Adipose tissue (tissue), 3 donors: Measurements from ENCODE around the gene TSFM. TPM values are rescaled to one million over a fixed set of nuclear protein-coding genes. Genes with fewer than 3 reads are reported as not detected.
A peak's percentile ranks its signal among the peaks of the same experiment; 100 is the strongest.
"Not testable (repeated sequence)": the region's sequence is repeated elsewhere in the genome, so short reads cannot be mapped to it uniquely, and the experiment has no call there.

Experiments
- H3K27ac ChIP-seq: one replicate; pipeline ENCODE4 v1.5.1; 2013; ENCODE audit warnings: low read depth, low read length
- WGBS, 3 donors: extraction: QIAGEN DNeasy Blood & Tissue Kit; methylation state at CpG; one replicate each; pipeline ENCODE4 v1.1.7; 2013; 5-methylcytosine and 5-hydroxymethylcytosine counted together
- polyA plus RNA-seq, 3 donors: library from polyadenylated mRNA; stranded (reverse); fragments of 200-250 nt; gene quantifications; one replicate each; pipeline ENCODE4 v1.2.3, GENCODE V29; 2013
- donor health status: healthy with polysubstance abuse.
- donor health status: Bipolar disorder and iron deficiency.
- donor health status: healthy.

The TSFM gene
- polyA plus RNA-seq, 3 donors, result 14.4 to 32.6 (median 23.8) TPM

- H3K27ac ChIP-seq, result no peak overlapping the region
- 89 to 97% (median 92%) methylated on average over 1 of the region's 1 CpG for WGBS, 3 donors
Observed at GRCh38 chr12:57802607-57803006, 20.0 kb downstream of the TSFM start.

DNA sequence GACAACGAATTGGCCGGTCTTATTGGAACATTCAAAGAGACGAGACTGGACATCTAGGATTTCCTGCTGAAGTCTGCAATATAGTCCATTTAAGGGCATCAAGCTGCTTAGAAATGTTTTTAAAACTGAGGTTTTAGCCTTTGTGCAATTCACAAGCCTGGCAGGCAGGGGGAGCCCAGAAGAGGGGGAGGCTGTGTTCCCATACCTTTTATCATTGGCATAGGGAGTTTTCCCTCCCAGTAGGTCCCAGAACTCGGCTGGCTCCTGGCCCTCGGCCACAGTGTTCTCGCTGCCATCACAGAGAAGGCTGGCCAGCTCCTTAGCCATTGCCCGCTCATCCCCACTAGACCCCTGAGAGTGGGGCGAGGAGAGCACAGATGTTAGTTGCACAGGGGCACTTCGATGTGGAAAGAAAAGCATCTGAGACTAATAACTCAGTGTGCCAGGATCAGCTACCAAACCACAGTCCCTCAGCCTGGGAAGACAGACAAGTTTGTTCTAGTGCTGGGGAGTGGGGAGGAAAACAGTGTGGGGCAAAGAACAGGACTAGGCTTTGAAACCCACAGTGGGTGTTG is 20.8 kb downstream of the TSFM start:
- 40 to 58% (median 43%) methylated on average over 9 of the region's 9 CpGs for WGBS, 3 donors
- no peak overlapping the region for H3K27ac ChIP-seq

GRCh38 chr12:57806677-57807076 is 24.1 kb downstream of the TSFM start:
- no peak overlapping the region for H3K27ac ChIP-seq
- WGBS, 3 donors, result 94 to 97% (median 95%) methylated on average over 3 of the region's 3 CpGs

GRCh38 chr12:57807285-57807684 is 24.7 kb downstream of the TSFM start:
- 88 to 96% (median 91%) methylated on average over 9 of the region's 9 CpGs for WGBS, 3 donors
- no peak overlapping the region for H3K27ac ChIP-seq

DNA sequence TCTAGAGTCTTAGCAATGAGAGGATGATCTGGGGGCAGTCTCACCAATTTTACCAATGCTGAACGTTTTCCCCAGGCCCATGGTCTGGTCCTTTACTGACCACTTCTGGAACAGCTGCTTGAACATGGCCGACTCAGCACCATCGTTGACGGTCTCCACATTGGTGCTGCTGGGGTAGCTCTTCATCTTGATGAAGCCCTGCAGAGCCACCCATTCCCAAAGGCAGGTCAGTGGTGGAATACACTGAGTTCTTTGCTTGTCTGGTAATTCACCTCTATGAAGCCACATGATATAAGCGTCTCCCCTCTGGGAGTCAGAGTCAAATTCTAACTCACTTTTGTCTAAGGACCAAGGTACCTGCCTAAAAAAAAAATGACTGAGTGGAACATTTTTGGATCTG is 25.8 kb downstream of the TSFM start:
- H3K27ac ChIP-seq, result no peak overlapping the region
- 83 to 92% (median 92%) methylated on average over 5 of the region's 5 CpGs for WGBS, 3 donors

DNA sequence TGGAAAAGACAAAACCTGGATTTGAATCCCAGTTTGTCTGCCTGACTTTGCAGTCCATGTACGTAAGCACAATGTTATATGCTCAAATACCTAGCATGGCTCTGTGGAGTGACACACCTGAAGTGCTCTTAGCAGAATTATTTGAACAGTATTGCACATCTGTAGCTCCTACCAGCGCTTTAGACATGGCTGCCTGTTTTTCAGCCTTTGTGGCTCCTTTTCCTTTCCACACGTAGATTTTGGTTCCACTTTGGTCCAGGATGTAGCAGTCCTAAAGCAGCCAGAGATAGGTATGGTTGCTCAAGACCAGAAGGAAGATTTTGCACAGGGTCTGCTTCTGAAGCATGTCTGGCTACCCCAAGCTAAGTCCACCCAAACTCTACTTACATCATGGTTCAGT is 26.8 kb downstream of the TSFM start:
- 87 to 96% (median 90%) methylated on average over 3 of the region's 3 CpGs for WGBS, 3 donors
- no peak overlapping the region for H3K27ac ChIP-seq

DNA sequence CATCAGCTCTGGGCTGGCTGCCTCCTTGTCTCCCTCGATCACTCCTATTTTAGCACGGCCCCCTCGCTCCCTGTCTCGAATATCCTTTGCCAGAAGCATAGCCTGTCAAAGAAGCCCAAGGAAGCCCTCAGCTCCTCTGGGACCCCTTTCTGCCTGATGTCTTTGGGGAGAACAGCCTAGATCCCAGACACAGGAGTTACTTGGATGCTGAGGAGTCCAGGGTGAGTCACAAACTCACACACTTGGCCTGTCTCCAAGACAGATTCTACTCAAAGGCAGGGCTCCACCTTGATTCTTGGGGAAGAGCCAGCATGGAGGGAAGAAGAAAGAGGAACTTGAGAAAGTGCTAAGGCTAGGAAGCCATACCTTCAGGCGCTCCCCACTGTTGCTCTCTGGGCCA is 27.9 kb downstream of the TSFM start:
- 74 to 94% (median 84%) methylated on average over 5 of the region's 5 CpGs for WGBS, 3 donors
- H3K27ac ChIP-seq, result no peak overlapping the region

DNA sequence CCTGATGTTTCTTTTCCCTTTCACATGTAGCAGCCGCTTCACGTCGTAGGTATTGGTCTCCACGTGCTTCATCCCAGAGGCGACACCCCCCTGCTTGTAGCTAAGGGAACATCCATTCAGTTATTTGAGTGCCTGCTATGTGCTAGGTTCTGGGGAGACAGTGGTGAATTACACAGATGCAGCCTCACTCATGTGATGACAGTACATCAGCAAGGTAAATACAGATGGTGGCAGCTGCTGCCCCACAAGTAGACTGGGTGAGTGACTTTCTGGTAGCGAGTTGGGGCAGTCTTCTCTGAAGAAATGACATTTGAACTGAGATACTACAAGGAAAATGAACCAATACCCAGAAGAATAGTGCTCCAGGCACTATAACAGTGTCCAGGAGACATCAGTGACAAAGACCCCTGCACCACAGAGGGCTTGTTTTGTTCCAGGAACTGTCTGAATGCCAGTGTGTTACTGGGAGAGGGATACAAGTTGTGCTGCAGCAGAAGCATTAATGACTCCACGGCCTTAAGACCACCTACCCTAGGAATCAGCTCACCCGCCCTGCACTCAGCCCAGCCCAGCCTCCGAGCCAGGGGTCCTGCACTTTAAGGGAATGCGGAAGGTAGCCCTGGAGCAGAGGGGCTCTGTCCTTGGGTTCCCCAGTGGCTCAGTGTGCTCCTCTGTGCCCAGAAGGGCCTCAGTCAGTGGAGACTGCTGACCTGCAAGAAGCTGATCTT is 28.6 kb downstream of the TSFM start:
- WGBS, 3 donors, result 89 to 93% (median 91%) methylated on average over 10 of the region's 10 CpGs
- H3K27ac ChIP-seq, result no peak overlapping the region

DNA sequence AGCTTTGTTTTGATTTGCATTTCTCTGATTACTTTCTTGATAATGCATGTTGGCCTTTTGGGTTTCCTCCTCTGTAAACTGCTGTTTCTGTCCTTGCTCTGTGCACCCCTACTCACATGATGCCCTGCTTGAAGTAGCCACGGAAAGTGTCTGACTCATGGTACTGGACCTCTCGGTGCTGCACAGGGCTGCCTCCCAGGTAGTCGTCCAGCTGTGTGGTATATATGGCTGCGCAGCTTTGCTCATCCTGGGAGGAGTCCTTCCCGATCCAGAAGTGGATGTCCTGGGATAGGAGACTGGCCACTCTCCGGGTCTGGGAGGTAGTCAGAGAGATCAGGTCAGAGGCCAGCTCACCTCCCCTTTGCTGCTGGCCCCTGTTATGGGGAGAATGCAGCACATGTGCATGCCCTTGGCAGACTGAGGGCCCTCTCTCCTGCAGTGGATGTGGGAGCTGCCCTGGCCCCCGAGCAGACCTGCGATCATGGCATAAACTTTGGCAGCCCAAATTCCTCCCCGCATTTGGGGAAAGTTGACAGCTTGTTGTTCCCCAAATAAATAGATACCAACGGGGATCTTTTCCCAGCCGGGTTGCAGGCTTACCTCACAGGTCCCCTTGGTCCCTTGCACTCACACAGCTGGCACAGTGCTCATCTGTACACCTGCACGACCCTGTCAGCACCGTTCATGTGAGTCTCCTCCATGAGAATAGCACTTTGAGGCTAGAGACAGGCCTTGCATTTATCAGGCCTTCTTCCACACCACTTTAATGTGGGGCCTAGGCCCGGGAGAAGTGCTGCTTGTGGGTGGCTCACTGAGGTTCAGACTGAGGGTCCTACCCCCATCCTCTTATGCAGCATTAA is 30.8 kb downstream of the TSFM start:
- 82 to 85% (median 82%) methylated on average over 14 of the region's 14 CpGs for WGBS, 3 donors
- H3K27ac ChIP-seq, result no peak overlapping the region

- 58 to 67% (median 64%) methylated on average over 16 to 17 of the region's 17 CpGs for WGBS, 3 donors
- H3K27ac ChIP-seq, result no peak overlapping the region
Observed at GRCh38 chr12:57813971-57814772, 31.6 kb downstream of the TSFM start.

GRCh38 chr12:57815177-57816000 is 32.8 kb downstream of the TSFM start:
- H3K27ac ChIP-seq, result no peak overlapping the region
- 86 to 89% (median 88%) methylated on average over 13 of the region's 13 CpGs for WGBS, 3 donors

DNA sequence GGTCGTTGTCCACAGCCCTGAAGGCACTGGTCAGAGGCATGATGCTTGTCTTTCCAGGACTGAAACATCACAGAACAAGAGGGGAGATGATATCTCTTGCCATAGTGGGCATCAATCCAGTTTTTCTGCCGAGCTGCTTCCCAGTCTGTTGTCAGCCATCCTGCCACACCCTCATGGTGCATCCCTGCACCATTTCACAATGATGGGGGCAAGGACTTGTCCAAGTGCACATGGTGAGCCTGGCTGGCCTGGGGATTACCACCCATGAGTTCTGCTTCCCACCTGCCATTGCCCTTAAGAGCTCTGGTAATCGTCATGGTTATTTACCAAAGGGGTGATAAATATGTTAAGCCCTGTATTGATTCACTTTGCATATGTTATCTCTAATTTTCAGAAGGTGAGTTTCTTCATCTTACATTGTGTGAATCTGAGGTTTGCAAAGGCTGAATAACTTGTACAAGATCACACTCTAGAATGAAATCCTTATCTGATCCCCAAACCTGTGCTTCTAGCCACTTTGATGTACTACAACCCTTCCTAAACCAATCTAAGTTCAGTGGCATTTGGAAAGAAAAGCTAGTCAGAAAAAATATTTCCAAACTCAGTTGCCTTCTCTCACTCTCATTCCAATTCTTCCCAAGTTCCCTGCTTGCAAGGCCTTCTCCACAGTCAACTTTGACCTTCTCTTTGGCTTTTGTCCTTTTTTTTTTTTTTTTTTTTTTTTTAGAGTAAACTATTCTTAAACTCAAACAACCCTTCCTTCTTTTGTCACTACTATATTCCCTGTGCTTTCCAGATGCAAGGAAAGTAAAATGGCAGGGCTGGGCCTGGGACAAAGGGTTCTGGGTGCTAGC is 33.6 kb downstream of the TSFM start:
- no peak overlapping the region for H3K27ac ChIP-seq
- WGBS, 3 donors, result 37 to 60% (median 49%) methylated on average over 3 of the region's 3 CpGs

- H3K27ac ChIP-seq, result peak overlapping the region; percentile 31
- 12 to 63% (median 15%) methylated on average over 5 of the region's 5 CpGs for WGBS, 3 donors
Observed at GRCh38 chr12:57816855-57817151, 34.2 kb downstream of the TSFM start.

- 46 to 76% (median 63%) methylated on average over 8 of the region's 8 CpGs for WGBS, 3 donors
- H3K27ac ChIP-seq, result no peak overlapping the region
Observed at GRCh38 chr12:57817261-57817989, 34.8 kb downstream of the TSFM start.

DNA sequence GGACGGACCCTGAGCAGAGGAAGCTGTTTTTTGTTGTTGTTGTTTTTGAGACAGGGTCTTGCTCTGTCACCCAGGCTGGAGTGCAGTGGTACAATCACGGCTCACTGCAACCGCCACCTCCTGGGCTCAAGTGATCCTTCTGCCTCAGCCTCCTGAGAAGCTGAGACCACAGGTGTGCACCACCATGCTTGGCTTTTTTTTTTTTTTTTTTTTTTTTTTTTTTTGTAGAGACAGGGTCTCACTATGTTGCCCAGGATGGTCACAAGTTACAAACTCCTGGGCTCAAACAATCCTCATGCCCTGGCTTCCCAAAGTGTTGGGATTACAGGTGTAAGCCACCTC is 35.4 kb downstream of the TSFM start:
- WGBS, 3 donors, result 79 to 91% (median 79%) methylated on average over 3 of the region's 3 CpGs

GRCh38 chr12:57820119-57820518 is 37.5 kb downstream of the TSFM start:
- H3K27ac ChIP-seq, result not testable (repeated sequence)
- WGBS, 3 donors, result 60 to 72% (median 68%) methylated on average over 8 of the region's 8 CpGs

More for the DNA sequence above, 35.4 kb downstream of the TSFM start:
- not testable (repeated sequence) for H3K27ac ChIP-seq

- not testable (repeated sequence) for H3K27ac ChIP-seq
- WGBS, 3 donors, result 74 to 83% (median 80%) methylated on average over 5 of the region's 5 CpGs
Observed at GRCh38 chr12:57821015-57821414, 38.4 kb downstream of the TSFM start.
